ENCODE measurements around the gene CADPS.

CADPS gene

DNA sequence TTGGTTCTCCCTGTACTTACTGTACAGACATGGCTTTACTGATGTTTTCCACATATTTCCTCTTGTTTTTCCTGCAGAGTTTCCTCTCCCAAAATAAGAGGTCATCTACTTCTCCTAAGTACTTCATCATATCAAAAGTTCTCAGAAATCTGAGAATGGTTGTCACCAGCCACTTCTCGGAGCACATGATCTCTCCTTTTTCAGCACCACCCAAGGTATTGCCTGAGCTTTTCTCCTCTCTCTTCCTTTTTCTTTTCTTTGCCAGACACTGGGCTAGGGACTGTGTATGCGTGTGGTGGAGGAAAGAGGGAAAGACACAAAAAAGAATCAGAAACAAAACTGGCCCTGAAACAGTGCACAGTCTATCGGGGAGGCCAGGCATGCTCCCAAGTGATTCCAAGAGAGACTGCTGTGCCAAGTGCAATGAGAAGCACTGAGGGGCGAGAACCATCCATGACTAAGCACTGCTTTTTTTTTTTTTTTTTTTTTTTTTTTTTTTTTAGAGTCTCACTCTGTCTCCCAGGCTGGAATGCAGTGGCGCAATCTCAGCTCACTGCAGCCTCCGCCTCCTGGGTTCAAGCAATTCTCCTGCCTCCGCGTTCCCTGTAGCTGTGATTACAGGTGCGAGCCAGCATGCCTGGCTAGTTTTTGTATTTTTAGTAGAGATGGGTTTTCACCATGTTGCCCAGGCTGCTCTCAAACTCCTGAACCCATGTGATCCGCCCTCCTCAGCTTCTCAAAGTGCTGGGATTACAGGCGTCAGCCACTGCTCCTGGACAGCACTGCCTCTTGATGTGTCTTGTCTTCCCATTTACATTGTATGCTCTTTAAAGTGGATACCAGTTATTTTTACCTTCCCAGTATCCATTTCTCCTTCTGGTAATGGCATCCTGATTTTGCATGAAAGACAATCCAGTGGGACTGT is 307.9 kb downstream of the CADPS start:
- no peak overlapping the region for H3K4me3 ChIP-seq (ENCODE audit: low read length)
- H3K9ac ChIP-seq (ENCODE audit: low read length), result no peak overlapping the region
- H3K36me3 ChIP-seq (ENCODE audit: control insufficient read depth, insufficient read depth, low read length), result no peaks in the 10 kb centered on the region
- no peaks in the 10 kb centered on the region for H3K27me3 ChIP-seq (ENCODE audit: control insufficient read depth, insufficient read depth, low read length)
- H3K4me1 ChIP-seq (ENCODE audit: control insufficient read depth, insufficient read depth, low read length), result no peaks in the 10 kb centered on the region
- no peaks in the 10 kb centered on the region for H3K9me3 ChIP-seq (ENCODE audit: control insufficient read depth, low read length)

DNA sequence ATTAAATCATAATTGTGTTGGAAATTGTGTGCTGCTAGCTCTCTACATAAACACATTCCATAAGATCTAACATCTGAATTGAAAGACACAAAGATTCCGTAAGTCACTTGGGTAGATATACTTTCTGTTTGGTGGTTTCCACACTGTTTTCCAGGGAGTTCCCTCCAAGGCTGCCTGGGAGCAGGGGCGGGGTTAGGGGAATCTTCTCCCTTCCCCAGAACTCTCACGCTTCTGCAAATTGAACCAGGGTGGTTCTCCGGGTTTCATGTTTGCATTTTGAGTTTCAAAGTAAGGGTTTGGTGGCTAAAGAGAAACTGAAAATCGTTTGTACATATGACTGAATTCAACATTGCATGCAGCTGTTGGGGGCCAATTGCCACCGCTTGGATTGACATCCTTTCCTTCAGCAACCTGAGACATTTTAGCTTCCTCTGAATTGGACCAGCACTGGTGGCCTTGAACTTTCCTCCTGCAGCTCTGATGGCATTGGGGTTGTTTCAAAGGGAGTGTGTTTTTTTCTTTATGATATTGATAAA is 309.1 kb downstream of the CADPS start:
- Histone ChIP-seq H3K9me3 (ENCODE audit: control insufficient read depth, low read length) (no peaks in the 10 kb centered on the region), H3K36me3 (ENCODE audit: control insufficient read depth, insufficient read depth, low read length) (no peaks in the 10 kb centered on the region), H3K4me3 (ENCODE audit: low read length) (no peak overlapping the region), H3K9ac (ENCODE audit: low read length) (no peak overlapping the region), H3K27me3 (ENCODE audit: control insufficient read depth, insufficient read depth, low read length) (no peaks in the 10 kb centered on the region), H3K4me1 (ENCODE audit: control insufficient read depth, insufficient read depth, low read length) (no peaks in the 10 kb centered on the region)

DNA sequence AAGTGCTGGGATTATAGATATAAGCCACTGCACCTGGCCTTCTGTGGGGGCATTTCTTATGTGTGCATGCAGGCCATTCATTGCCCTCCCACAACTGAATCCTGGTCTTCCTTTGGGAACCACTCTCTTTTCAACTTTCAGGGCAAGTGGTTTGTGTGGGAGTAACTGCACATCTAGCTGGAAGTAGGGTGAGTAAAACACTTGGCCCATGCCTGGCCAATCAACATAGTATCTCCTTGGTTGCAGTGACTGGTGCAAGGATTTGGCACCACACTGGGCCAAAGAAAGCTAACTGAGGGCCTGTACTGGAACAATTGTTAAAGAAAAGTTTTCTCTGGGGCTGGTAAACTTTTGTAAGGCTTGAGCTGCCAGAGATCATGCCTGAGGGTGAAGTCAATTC is 312.6 kb downstream of the CADPS start:
- Histone ChIP-seq H3K27me3 (ENCODE audit: control insufficient read depth, insufficient read depth, low read length) (no peaks in the 10 kb centered on the region), H3K4me3 (ENCODE audit: low read length) (no peak overlapping the region), H3K36me3 (ENCODE audit: control insufficient read depth, insufficient read depth, low read length) (no peaks in the 10 kb centered on the region), H3K9me3 (ENCODE audit: control insufficient read depth, low read length) (no peaks in the 10 kb centered on the region), H3K4me1 (ENCODE audit: control insufficient read depth, insufficient read depth, low read length) (no peaks in the 10 kb centered on the region), H3K9ac (ENCODE audit: low read length) (no peak overlapping the region)

DNA sequence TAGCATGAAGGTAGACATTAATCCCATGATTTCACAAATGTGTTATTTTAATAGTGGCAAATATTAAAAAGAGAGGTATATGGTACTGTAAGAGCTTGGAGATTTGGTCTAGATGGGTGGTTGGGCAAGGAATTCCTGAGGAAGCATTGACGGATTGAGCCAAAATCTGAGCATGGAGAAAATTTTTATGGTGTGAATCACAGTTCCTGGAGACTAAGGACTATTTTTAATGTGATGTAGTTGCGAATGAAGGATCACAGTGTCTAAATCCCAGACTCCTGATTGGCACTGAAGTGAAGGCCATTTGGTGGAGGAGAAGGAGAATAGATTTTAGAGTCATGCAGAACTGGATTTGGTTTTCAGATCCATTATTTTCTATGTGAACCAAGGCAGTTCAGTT is 313.2 kb downstream of the CADPS start:
- H3K4me3 ChIP-seq (ENCODE audit: low read length), result no peak overlapping the region
- H3K27me3 ChIP-seq (ENCODE audit: control insufficient read depth, insufficient read depth, low read length), result no peaks in the 10 kb centered on the region
- no peaks in the 10 kb centered on the region for H3K36me3 ChIP-seq (ENCODE audit: control insufficient read depth, insufficient read depth, low read length)
- H3K9me3 ChIP-seq (ENCODE audit: control insufficient read depth, low read length), result no peaks in the 10 kb centered on the region
- no peak overlapping the region for H3K9ac ChIP-seq (ENCODE audit: low read length)
- no peaks in the 10 kb centered on the region for H3K4me1 ChIP-seq (ENCODE audit: control insufficient read depth, insufficient read depth, low read length)

DNA sequence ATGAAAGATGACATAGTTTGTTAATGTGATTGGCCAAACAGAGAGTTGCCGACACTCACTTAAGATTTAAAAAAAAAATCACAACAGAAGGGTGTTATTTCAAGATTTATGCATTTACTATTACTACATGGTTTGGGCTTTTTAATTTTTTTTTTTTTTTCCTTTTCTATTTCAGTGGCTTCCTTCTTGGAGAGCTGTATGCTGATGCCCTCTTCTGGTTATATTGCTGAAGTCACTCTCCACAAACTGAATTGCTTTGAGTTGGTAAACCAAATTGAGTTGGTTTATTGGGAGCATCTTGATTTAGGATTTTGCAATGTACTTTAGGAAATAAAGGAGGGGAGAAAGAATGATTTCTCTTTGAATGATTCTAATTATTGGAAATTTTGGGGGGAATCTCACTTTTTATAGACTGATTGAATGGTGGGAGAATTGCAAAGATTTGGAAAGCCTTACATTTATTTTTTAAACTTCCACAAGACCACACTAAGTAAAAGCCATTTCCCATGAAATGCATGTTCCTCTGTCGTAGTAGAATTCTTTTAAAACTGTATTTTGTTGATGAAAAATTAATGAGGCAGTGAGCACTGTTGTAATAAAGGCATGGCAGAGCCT is 315.3 kb downstream of the CADPS start:
- Histone ChIP-seq H3K36me3 (ENCODE audit: control insufficient read depth, insufficient read depth, low read length) (no peaks in the 10 kb centered on the region), H3K9me3 (ENCODE audit: control insufficient read depth, low read length) (no peaks in the 10 kb centered on the region), H3K9ac (ENCODE audit: low read length) (no peak overlapping the region), H3K4me1 (ENCODE audit: control insufficient read depth, insufficient read depth, low read length) (no peaks in the 10 kb centered on the region), H3K27me3 (ENCODE audit: control insufficient read depth, insufficient read depth, low read length) (no peaks in the 10 kb centered on the region), H3K4me3 (ENCODE audit: low read length) (no peak overlapping the region)

DNA sequence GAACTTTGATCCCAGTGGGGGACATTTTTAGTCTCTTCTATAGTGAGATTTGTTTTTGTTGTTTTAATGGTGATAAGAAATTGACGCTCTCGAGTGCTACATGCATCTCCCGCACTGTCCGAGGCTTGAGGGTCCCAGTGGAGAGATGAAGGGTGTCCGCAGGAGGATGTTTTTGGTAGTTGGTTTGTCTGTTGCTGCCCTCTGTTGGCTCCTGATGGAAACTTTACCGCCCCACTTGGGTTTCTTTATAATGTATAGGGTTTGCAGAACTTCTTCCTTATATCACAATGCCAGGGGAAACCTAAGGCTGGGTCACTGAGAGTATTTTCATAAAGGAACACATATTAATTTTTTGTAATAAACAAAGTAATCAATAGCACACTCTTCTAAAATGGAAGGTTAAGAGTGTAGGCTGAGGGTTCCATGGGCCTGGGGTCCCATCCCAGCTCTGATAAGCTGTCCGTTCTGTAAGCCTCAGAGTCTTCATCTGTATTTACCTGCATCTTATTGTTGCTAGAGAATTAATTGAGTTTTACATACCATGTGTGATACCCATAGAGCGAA is 316.6 kb downstream of the CADPS start:
- Histone ChIP-seq H3K9me3 (ENCODE audit: control insufficient read depth, low read length) (no peaks in the 10 kb centered on the region), H3K36me3 (ENCODE audit: control insufficient read depth, insufficient read depth, low read length) (no peaks in the 10 kb centered on the region), H3K4me1 (ENCODE audit: control insufficient read depth, insufficient read depth, low read length) (no peaks in the 10 kb centered on the region), H3K9ac (ENCODE audit: low read length) (no peak overlapping the region), H3K4me3 (ENCODE audit: low read length) (no peak overlapping the region), H3K27me3 (ENCODE audit: control insufficient read depth, insufficient read depth, low read length) (no peaks in the 10 kb centered on the region)

GRCh38 chr3:62557983-62558382 is 317.2 kb downstream of the CADPS start:
- Histone ChIP-seq H3K9ac (ENCODE audit: low read length) (no peak overlapping the region), H3K4me3 (ENCODE audit: low read length) (no peak overlapping the region), H3K9me3 (ENCODE audit: control insufficient read depth, low read length) (no peaks in the 10 kb centered on the region), H3K36me3 (ENCODE audit: control insufficient read depth, insufficient read depth, low read length) (no peaks in the 10 kb centered on the region), H3K4me1 (ENCODE audit: control insufficient read depth, insufficient read depth, low read length) (no peaks in the 10 kb centered on the region), H3K27me3 (ENCODE audit: control insufficient read depth, insufficient read depth, low read length) (no peaks in the 10 kb centered on the region)

DNA sequence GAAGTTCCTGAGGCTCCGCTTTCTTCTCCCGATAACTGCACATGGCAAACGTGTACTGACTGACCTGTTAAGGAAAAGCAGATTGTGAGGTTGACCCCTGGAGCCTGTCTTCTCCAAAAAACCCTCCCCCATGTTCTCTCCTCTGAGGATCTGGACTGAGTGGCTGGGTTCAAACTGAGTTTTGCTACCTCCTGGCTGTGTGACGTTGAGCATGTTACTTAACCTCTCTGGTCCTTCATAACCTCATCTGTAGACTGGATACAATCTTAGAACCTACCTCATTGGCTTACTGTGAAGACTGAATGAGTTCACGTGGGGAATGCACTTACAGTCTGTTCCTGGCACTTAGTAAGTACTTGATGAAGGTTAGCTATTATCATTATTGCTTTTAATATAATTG is 317.8 kb downstream of the CADPS start:
- no peaks in the 10 kb centered on the region for H3K4me1 ChIP-seq (ENCODE audit: control insufficient read depth, insufficient read depth, low read length)
- no peaks in the 10 kb centered on the region for H3K36me3 ChIP-seq (ENCODE audit: control insufficient read depth, insufficient read depth, low read length)
- H3K4me3 ChIP-seq (ENCODE audit: low read length), result no peak overlapping the region
- no peak overlapping the region for H3K9ac ChIP-seq (ENCODE audit: low read length)
- H3K27me3 ChIP-seq (ENCODE audit: control insufficient read depth, insufficient read depth, low read length), result no peaks in the 10 kb centered on the region
- H3K9me3 ChIP-seq (ENCODE audit: control insufficient read depth, low read length), result no peaks in the 10 kb centered on the region

DNA sequence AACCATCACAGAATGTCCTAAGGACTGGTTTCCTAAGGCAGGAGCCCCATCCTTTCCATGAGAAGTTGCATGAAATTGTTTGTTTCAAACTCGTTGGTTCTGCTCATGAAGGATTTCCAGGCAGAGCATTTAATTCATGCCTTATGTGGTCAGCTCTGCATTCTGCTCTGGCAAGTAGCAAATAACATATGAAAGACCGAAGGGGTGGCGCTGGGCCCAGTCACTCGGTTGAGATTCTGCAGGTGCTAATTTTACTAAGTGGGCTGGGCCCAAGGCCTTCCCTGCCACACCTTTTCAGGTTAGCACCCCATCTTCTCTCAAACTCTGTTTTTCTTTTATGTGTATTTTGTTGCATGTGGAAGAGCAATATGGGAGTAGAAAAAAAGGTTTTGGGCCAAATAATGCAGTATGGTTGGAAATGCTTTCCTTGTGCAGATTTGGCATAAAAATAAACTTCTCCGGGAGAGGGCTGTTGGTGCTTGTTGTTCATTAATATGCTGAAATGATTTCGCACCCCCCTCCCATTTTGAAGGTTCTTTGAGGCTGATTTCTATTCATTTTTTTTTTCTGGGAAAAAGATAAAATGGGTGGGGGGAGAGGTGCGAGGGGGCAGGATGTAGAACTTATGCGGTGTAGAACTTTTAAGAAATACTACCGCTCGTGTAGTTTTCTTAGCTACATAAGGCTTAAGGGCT is 318.9 kb downstream of the CADPS start:
- Histone ChIP-seq H3K4me1 (ENCODE audit: control insufficient read depth, insufficient read depth, low read length) (no peaks in the 10 kb centered on the region), H3K9me3 (ENCODE audit: control insufficient read depth, low read length) (no peaks in the 10 kb centered on the region), H3K36me3 (ENCODE audit: control insufficient read depth, insufficient read depth, low read length) (no peaks in the 10 kb centered on the region), H3K4me3 (ENCODE audit: low read length) (no peak overlapping the region), H3K9ac (ENCODE audit: low read length) (no peak overlapping the region), H3K27me3 (ENCODE audit: control insufficient read depth, insufficient read depth, low read length) (no peaks in the 10 kb centered on the region)

DNA sequence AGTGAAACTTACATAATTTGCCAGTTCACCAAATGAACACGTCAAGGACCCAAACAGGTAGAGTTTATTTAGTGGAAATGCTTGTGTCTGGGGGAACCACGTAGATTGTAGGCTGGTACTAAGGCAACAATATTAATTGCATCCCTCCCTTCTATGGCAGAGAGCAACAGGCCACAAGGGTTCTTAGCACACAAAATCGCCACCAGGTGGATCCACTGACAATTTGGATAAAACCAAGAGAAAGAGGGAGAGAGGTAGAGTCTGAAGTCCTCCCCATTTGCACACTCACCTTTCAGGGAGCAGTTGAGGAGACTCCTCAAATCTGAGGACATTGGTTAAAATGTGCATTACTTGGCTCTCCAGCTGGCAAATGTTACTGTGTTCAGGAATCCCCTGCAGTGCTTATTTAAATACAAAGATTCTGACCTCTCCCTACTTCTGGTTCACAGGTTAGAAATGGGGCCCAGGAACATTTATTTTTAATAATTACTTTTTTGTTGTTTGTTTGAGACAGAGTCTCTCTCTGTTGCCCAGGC is 320.9 kb downstream of the CADPS start:
- Histone ChIP-seq H3K4me1 (ENCODE audit: control insufficient read depth, insufficient read depth, low read length) (no peaks in the 10 kb centered on the region), H3K9me3 (ENCODE audit: control insufficient read depth, low read length) (no peaks in the 10 kb centered on the region), H3K9ac (ENCODE audit: low read length) (no peak overlapping the region), H3K36me3 (ENCODE audit: control insufficient read depth, insufficient read depth, low read length) (no peaks in the 10 kb centered on the region), H3K27me3 (ENCODE audit: control insufficient read depth, insufficient read depth, low read length) (no peaks in the 10 kb centered on the region), H3K4me3 (ENCODE audit: low read length) (no peak overlapping the region)

DNA sequence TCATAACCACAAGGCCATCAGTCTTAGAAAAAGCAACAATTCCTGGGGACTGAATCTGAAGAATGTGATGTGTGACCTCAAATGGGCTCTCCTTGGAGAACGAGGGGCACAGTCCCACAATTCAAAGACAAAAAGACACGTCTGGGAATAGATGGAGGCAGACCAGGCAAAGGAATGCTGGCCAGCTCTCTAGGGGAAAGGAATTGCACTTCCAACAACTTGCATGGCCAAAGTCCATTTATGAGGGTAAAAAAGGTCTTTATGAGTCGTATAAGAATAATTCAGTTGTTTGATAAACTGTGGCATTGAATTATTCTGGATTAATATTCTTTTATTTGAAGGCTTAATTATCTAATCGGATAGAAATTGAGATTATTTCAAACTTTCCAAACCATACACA is 321.4 kb downstream of the CADPS start:
- Histone ChIP-seq H3K27me3 (ENCODE audit: control insufficient read depth, insufficient read depth, low read length) (no peaks in the 10 kb centered on the region), H3K4me1 (ENCODE audit: control insufficient read depth, insufficient read depth, low read length) (no peaks in the 10 kb centered on the region), H3K36me3 (ENCODE audit: control insufficient read depth, insufficient read depth, low read length) (no peaks in the 10 kb centered on the region), H3K9ac (ENCODE audit: low read length) (no peak overlapping the region), H3K4me3 (ENCODE audit: low read length) (no peak overlapping the region), H3K9me3 (ENCODE audit: control insufficient read depth, low read length) (no peaks in the 10 kb centered on the region)

All from mucosa of stomach (tissue), 1 donor.